ENCODE measurements around the gene GDPD4. TPM values are rescaled to one million over a fixed set of nuclear protein-coding genes. Genes with fewer than 3 reads are reported as not detected.

Gene GDPD4
- total and polyA plus RNA-seq, 2 of the 4 experiments (the other 2 are of a cell fraction) = not detected

GRCh38 chr11:77332259-77332658 is 30.8 kb upstream of the GDPD4 start:
- TF ChIP-seq MXI1 (IDR thresholded peaks at IDR 0.05; ENCODE audit: borderline replicate concordance, low read depth, low read length) (no peak), MAZ (IDR thresholded peaks at IDR 0.05; ENCODE audit: borderline replicate concordance, low read depth, low read length) (no peak), POLR2A (IDR thresholded peaks at IDR 0.05; ENCODE audit: low read depth, low read length) (no peak), CTCF (conservative IDR thresholded peaks at IDR 0.05; ENCODE audit: low read depth, low read length) (no peak), RFX5 (IDR thresholded peaks at IDR 0.05; ENCODE audit: low read depth, low read length) (no peak), FOS (IDR thresholded peaks at IDR 0.05; ENCODE audit: low read depth, low read length) (no peak), ELK1 (IDR thresholded peaks at IDR 0.05; ENCODE audit: borderline replicate concordance, low read depth, low read length) (no peak)
- no peak overlapping the region for H3K4me3 ChIP-seq (ENCODE audit: insufficient read depth, low read depth, low read length)
- no peak overlapping the region for H4K91ac ChIP-seq (ENCODE audit: insufficient read depth, low read depth, low read length)
- in situ Hi-C loops (cut with MboI; ENCODE audit: low sequenced_read_pairs) (no loop called here), dilution Hi-C loops (cut with HindIII; ENCODE audit: low sequenced_read_pairs, unreplicated experiment) (no loop called here), intact Hi-C loops (cut with micrococcal nuclease) (no loop called here)
- no peak overlapping the region for H3K23ac ChIP-seq (ENCODE audit: low read depth, low read length)
- peaks cover 4% of the 10 kb centered on the region for H3K36me3 ChIP-seq (ENCODE audit: control insufficient read depth, insufficient read depth, low read length)
- H2AFZ ChIP-seq (replicated peaks; ENCODE audit: low read length, poor library complexity) = no peak overlapping the region
- H3K27me3 ChIP-seq (ENCODE audit: control insufficient read depth, insufficient read depth, low read length) = no peaks in the 10 kb centered on the region
- ChIA-PET CTCF (no interaction called here), POLR2A (ENCODE audit: unreplicated experiment) (no interaction called here)
- no peak overlapping the region for H2BK120ac ChIP-seq (ENCODE audit: low read depth, low read length)
- no peak overlapping the region for H4K5ac ChIP-seq (ENCODE audit: low read depth, low read length)
- no peaks in the 10 kb centered on the region for H4K20me1 ChIP-seq (ENCODE audit: insufficient read depth, low read length)
- no peaks in the 10 kb centered on the region for H3K79me1 ChIP-seq (ENCODE audit: low read depth in 1 of 2, low read length in 2 of 2)
- no peak overlapping the region for H3K27ac ChIP-seq (ENCODE audit: insufficient read depth, low read length)
- H2BK5ac ChIP-seq (ENCODE audit: low read depth, low read length, poor library complexity, severe bottlenecking) = no peak overlapping the region
- H3K9ac ChIP-seq (ENCODE audit: low read depth, low read length) = no peak overlapping the region
- DNase-seq (no peak), ATAC-seq (ENCODE audit: low read depth) (no peak)
- no peak overlapping the region for H4K8ac ChIP-seq (ENCODE audit: low read depth in 2 of 2, low read length in 2 of 2)
- no peak overlapping the region for H3K14ac ChIP-seq (replicated peaks; ENCODE audit: low read depth, low read length)
- H3K56ac ChIP-seq (ENCODE audit: extremely low read depth, insufficient read depth, low read length) = no peak overlapping the region
- no peak overlapping the region for H2AK5ac ChIP-seq (ENCODE audit: low read depth, low read length)
- H3K9me1 ChIP-seq (ENCODE audit: insufficient read depth, low read length) = no peaks in the 10 kb centered on the region
- H2BK20ac ChIP-seq (ENCODE audit: low read depth, low read length) = no peak overlapping the region
- H3K9me3 ChIP-seq (ENCODE audit: control insufficient read depth, insufficient read depth, low read length) = no peaks in the 10 kb centered on the region
- no TSS peak for BruUV-seq (replicated peaks)
- WGBS, 2 experiments (ENCODE audit: extremely low coverage in 2 of 2, insufficient read length in 1 of 2) = no CpG with 5 or more reads among the region's 3 CpGs
- H2BK15ac ChIP-seq (ENCODE audit: low read depth, low read length) = no peak overlapping the region
- no peaks in the 10 kb centered on the region for H3K4me1 ChIP-seq (ENCODE audit: control insufficient read depth, insufficient read depth, low read length)
- no peak overlapping the region for H2AK9ac ChIP-seq (replicated peaks; ENCODE audit: low read depth, low read length, poor library complexity)
- H3K4me2 ChIP-seq (ENCODE audit: low read depth, low read length) = no peak overlapping the region
- no peak overlapping the region for H3K4ac ChIP-seq (ENCODE audit: low read depth, low read length)
- H3K18ac ChIP-seq (ENCODE audit: low read depth, low read length) = no peak overlapping the region
